Thyroid gland (tissue), 4 donors: Measurements from ENCODE around the gene GREB1. TPM values are rescaled to one million over a fixed set of nuclear protein-coding genes. Genes with fewer than 3 reads are reported as not detected.

Source experiments
- DNase-seq, 2 donors: peaks; one replicate each; pipeline ENCODE4 v3.0.0-alpha.2; 2019
- H3K27ac ChIP-seq, 3 donors: fragments of 200-600 bp; sonication (generic); 1 replicate in 2 of 3; 2 replicates in 1 of 3; pipeline ENCODE4 v1.5.1; 2016 to 2019; ENCODE audit warnings: mild to moderate bottlenecking in 1 of 3, moderate library complexity in 1 of 3
- H3K27me3 ChIP-seq: fragments of 200-600 bp; sonication (generic); one replicate; pipeline ENCODE4 v1.5.1; 2019
- H3K36me3 ChIP-seq, 2 donors: fragments of 200-600 bp; sonication (generic); one replicate each; pipeline ENCODE4 v1.5.1; 2016 to 2019
- H3K4me1 ChIP-seq, 2 donors: fragments of 200-600 bp; sonication (generic); one replicate each; pipeline ENCODE4 v1.5.1; 2017 to 2019
- H3K4me3 ChIP-seq, 3 donors: fragments of 200-600 bp; sonication (generic); replicated peaks in 1 of 3; 1 replicate in 2 of 3; 2 replicates in 1 of 3; pipeline ENCODE4 v1.5.1; 2016; ENCODE audit warnings: mild to moderate bottlenecking in 1 of 3
- H3K9me3 ChIP-seq: fragments of 200-600 bp; sonication (generic); one replicate; pipeline ENCODE4 v1.5.1; 2017
- POLR2A ChIP-seq, 2 donors: fragments of 450-650 bp; IDR thresholded peaks; one replicate each; pipeline ENCODE4 v1.6.1; 2017; ENCODE audit warnings: antibody characterized with exemption in 2 of 2, mild to moderate bottlenecking in 2 of 2, moderate library complexity in 1 of 2
- WGBS, 2 donors: methylation state at CpG; one replicate each; pipeline ENCODE4 v1.1.5; 2017; 5-methylcytosine and 5-hydroxymethylcytosine counted together
- intact Hi-C: fragments of 100-400 bp; cut with DNase I; formaldehyde crosslinking; loops from one replicate; pipeline ENCODE4 v1.15.1; 2023
- total RNA-seq, 4 donors: library from RNA; depleted of rRNA; stranded (reverse); fragments of >200 nt; gene quantifications; one replicate each; pipeline ENCODE4 v1.2.3, GENCODE V29; 2016
- TF ChIP-seq, protein P1 (sequence below), 6 experiments: fragments of 200-600 bp in 3 of 6; fragments of 450-650 bp in 3 of 6; sonication (generic) in 3 of 6; IDR thresholded peaks; one replicate each; pipeline ENCODE4 v1.5.1; 2016 to 2019; ENCODE audit warnings: antibody characterized with exemption in 6 of 6, mild to moderate bottlenecking in 2 of 6, inconsistent platforms in 1 of 6, moderate library complexity in 1 of 6

Gene GREB1
- total RNA-seq, 4 donors from 2014 or later: 0.94 to 4.2 (median 2.0) TPM

DNA sequence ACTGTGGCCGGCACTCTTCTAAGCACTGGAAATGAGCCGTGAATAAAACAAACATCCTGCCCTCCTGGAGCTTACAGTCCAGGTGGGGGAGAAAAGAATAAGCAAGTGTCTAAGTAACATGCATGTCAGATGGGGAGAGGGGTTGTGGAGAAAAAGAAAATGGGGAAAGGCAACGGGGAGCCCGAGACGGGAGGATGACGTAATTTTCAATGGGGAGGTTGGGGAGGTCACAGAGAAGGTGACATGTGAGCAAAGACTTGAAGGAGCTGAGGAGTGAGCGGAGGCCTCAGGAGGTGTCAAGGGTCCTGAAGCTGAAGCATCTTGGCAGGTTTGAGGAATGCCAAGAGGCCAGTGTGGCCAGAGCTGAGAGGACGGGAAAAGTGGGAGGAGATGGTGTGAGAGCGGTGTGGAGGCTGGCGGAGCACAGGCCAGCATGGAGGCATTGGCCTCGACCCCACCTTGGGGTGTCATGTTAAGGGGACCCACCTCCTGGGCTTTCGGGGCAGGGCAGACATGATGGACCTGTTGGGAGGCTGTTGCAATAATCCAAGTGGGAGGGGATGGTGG lies 151.1 kb downstream of the GREB1 start:
- Histone ChIP-seq H3K27me3 (no peaks in the 10 kb centered on the region), H3K27ac (peak overlapping the region in 1 of 3 donors; percentile 9), H3K4me1 (peaks cover 15 to 20% of the 10 kb centered on the region in 2 donors), H3K36me3 (no peaks in the 10 kb centered on the region), H3K4me3 (no peak overlapping the region), H3K9me3 (no peaks in the 10 kb centered on the region)
- 57 to 62% methylated on average over 12 of the region's 12 CpGs for WGBS, 2 donors
- peak in 1 of 2 donors; percentile 34 for DNase-seq
- TF ChIP-seq, protein P1, sequence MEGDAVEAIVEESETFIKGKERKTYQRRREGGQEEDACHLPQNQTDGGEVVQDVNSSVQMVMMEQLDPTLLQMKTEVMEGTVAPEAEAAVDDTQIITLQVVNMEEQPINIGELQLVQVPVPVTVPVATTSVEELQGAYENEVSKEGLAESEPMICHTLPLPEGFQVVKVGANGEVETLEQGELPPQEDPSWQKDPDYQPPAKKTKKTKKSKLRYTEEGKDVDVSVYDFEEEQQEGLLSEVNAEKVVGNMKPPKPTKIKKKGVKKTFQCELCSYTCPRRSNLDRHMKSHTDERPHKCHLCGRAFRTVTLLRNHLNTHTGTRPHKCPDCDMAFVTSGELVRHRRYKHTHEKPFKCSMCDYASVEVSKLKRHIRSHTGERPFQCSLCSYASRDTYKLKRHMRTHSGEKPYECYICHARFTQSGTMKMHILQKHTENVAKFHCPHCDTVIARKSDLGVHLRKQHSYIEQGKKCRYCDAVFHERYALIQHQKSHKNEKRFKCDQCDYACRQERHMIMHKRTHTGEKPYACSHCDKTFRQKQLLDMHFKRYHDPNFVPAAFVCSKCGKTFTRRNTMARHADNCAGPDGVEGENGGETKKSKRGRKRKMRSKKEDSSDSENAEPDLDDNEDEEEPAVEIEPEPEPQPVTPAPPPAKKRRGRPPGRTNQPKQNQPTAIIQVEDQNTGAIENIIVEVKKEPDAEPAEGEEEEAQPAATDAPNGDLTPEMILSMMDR (IDR thresholded peaks at IDR 0.05): no peak
- TF ChIP-seq POLR2A (IDR thresholded peaks at IDR 0.05): no peak
- intact Hi-C loops: loop anchor here (5.0 kb wide), 1 partner anchor 102 kb away; no protein-coding TSS in a partner anchor

DNA sequence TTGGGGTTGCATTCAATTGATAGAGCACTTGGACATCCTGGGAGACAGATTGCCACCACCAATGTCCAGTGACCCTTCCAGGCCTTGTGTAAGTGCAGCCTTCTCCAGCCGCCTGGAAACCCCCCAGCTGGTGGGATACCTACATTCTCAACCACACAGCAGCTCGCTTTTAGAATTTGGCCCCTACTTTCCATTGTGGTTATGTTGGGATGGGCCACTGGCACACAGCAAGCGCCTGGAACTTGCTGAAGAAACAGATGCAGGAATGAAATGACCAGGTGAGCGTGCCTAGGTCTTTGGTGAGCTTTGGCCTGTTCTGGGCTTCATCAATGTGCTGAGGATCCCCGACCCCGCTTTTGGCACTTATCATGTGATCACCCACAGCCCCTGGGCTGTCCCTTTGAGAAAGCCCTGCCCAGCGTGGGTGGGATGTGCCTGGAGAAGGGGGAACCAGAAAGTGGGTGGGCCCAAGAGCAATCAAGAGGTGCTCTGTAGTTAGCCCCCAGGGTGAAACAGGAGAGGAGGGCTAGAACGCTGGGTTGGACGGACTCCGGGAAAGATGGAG lies 152.1 kb downstream of the GREB1 start:
- Histone ChIP-seq H3K27ac (no peak overlapping the region), H3K4me1 (peaks cover 15 to 20% of the 10 kb centered on the region in 2 donors), H3K27me3 (no peaks in the 10 kb centered on the region), H3K9me3 (no peaks in the 10 kb centered on the region), H3K36me3 (no peaks in the 10 kb centered on the region), H3K4me3 (no peak overlapping the region)
- DNase-seq: no peak
- WGBS, 2 donors: 91 to 96% methylated on average over 10 of the region's 10 CpGs
- intact Hi-C loops: loop anchor here (5.0 kb wide), 1 partner anchor 101 kb away; no protein-coding TSS in a partner anchor
- TF ChIP-seq, protein P1 (IDR thresholded peaks at IDR 0.05): no peak
- TF ChIP-seq POLR2A (IDR thresholded peaks at IDR 0.05): no peak

DNA sequence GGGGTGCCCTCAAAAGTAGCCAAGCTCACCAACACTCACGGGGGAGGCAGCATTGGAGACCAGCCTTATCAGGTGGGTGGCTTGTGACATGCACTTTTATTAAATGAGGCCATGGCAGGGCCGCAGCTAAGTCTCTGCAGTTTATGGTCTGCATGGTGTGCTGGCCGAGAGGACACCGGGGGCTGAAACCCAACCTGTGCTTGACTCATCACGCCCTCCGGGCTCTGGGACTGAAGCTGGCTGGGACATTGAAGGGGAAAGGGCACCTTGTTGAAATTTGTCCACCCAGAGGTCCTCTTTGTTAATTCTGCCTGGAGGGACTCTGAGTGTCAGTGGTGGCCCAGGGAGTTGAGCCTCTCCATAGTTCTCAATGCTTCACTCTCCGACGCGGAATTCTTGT lies 153.9 kb downstream of the GREB1 start:
- Histone ChIP-seq H3K4me1 (peaks cover 15 to 20% of the 10 kb centered on the region in 2 donors), H3K9me3 (no peaks in the 10 kb centered on the region), H3K27ac (no peak overlapping the region), H3K4me3 (no peak overlapping the region), H3K27me3 (no peaks in the 10 kb centered on the region), H3K36me3 (no peaks in the 10 kb centered on the region)
- TF ChIP-seq, protein P1 (IDR thresholded peaks at IDR 0.05): no peak
- TF ChIP-seq POLR2A (IDR thresholded peaks at IDR 0.05): no peak
- intact Hi-C loops: loop anchor here (5.0 kb wide), 1 partner anchor 100 kb away; no protein-coding TSS in a partner anchor
- WGBS, 2 donors: 80 to 87% methylated on average over 9 of the region's 9 CpGs
- DNase-seq: no peak

DNA sequence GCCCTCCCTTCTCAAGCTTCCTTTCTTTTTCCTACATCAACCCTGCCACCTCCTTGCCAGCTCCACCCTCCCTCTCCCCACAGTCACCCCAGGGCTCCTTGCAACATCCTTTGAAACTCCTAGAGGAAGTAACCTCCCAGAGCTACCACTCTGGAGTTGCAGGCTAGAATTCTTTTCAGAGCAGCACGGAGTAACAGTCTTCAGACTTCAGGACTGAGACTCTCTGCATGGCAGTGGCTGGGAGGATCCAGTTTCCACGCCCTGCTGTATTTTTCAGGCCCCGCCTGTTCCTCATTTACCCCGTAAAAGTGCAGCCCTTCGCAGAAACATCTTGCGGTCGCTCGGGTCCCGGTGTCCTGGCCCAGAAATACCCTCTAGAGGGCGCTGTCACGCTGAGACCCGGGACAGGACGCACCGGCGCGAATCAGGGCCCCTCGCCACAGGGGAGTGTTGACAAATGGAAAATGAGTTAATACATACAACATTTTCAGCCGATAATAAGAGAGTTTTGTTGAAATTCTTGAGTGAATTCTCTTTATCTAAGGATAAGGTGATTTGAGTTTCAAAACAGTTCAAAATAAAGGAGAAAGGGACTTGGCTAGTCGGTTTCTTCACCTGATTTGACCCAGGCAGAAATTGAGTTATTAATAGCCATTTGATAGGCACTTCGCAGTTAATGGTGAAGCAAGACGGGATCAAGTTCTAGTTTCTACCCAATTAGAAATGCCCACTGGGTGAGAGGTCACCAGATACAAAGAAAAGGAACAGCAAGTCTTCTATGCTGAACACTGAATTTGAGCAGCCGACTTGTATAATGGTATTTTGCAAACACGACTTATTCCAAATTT lies 154.6 kb downstream of the GREB1 start:
- Histone ChIP-seq H3K27ac (peak overlapping the region in 1 of 3 donors; percentile 13), H3K36me3 (no peaks in the 10 kb centered on the region), H3K4me3 (no peak overlapping the region), H3K9me3 (no peaks in the 10 kb centered on the region), H3K27me3 (no peaks in the 10 kb centered on the region), H3K4me1 (peaks cover 19 to 20% of the 10 kb centered on the region in 2 donors)
- intact Hi-C loops: loop anchor here (5.0 kb wide), 1 partner anchor 99 kb away; no protein-coding TSS in a partner anchor
- peak; percentile 74 to 86 for DNase-seq
- TF ChIP-seq, protein P1 (IDR thresholded peaks at IDR 0.05): peak; percentile 64 to 87 (median 71)
- TF ChIP-seq POLR2A (IDR thresholded peaks at IDR 0.05): no peak
- 13 to 14% methylated on average over 23 of the region's 23 CpGs for WGBS, 2 donors
